Type B pancreatic cell (in vitro differentiated cells): ENCODE measurements around the gene HPS1. TPM values are rescaled to one million over a fixed set of nuclear protein-coding genes. Genes with fewer than 3 reads are reported as not detected.

Experiments
- DNase-seq: peaks from one replicate; pipeline ENCODE4 v3.0.0; 2021; ENCODE audit warnings: mixed read lengths; ENCODE audit not compliant: unreplicated experiment; ENCODE audit errors: extremely low spot score
- H3K27ac Mint-ChIP-seq: 2 replicates; pipeline ENCODE4 v1.8.0; 2021; ENCODE audit warnings: mild to moderate bottlenecking, mixed read lengths
- H3K27me3 Mint-ChIP-seq: 2 replicates; pipeline ENCODE4 v1.8.0; 2021; ENCODE audit warnings: mixed read lengths
- H3K36me3 Mint-ChIP-seq: 2 replicates; pipeline ENCODE4 v1.8.0; 2021; ENCODE audit warnings: mixed read lengths
- H3K4me1 Mint-ChIP-seq: one replicate; pipeline ENCODE4 v1.8.0; 2021; ENCODE audit warnings: mixed read lengths; ENCODE audit not compliant: unreplicated experiment
- H3K4me3 Mint-ChIP-seq: 2 replicates; pipeline ENCODE4 v1.8.0; 2021; ENCODE audit warnings: mild to moderate bottlenecking, mixed read lengths
- H3K9me3 Mint-ChIP-seq: 2 replicates; pipeline ENCODE4 v1.8.0; 2021; ENCODE audit warnings: mixed read lengths
- total RNA-seq: library from RNA; stranded (reverse); gene quantifications from 2 replicates; pipeline ENCODE4 v1.2.1, GENCODE V29; 2021; ENCODE audit warnings: low replicate concordance
- TF ChIP-seq, protein P1 (sequence below): fragments of 200-600 bp; sonication (generic); conservative IDR thresholded peaks from 2 replicates; pipeline ENCODE4 v1.5.0; 2021; ENCODE audit warnings: antibody characterized with exemption, mild to moderate bottlenecking

Gene HPS1
- total RNA-seq, 1 donor from 2014 or later: 60.5 TPM

- Mint-ChIP-seq H3K9me3 (peaks cover 5% of the 10 kb centered on the region), H3K27ac (no peak overlapping the region), H3K27me3 (no peaks in the 10 kb centered on the region), H3K4me3 (no peak overlapping the region), H3K4me1 (peaks cover 5% of the 10 kb centered on the region), H3K36me3 (no peaks in the 10 kb centered on the region)
- no peak for DNase-seq
- TF ChIP-seq, protein P1, sequence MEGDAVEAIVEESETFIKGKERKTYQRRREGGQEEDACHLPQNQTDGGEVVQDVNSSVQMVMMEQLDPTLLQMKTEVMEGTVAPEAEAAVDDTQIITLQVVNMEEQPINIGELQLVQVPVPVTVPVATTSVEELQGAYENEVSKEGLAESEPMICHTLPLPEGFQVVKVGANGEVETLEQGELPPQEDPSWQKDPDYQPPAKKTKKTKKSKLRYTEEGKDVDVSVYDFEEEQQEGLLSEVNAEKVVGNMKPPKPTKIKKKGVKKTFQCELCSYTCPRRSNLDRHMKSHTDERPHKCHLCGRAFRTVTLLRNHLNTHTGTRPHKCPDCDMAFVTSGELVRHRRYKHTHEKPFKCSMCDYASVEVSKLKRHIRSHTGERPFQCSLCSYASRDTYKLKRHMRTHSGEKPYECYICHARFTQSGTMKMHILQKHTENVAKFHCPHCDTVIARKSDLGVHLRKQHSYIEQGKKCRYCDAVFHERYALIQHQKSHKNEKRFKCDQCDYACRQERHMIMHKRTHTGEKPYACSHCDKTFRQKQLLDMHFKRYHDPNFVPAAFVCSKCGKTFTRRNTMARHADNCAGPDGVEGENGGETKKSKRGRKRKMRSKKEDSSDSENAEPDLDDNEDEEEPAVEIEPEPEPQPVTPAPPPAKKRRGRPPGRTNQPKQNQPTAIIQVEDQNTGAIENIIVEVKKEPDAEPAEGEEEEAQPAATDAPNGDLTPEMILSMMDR: no peak
Measured at GRCh38 chr10:98478430-98479222, 31.9 kb upstream of the HPS1 start.

DNA sequence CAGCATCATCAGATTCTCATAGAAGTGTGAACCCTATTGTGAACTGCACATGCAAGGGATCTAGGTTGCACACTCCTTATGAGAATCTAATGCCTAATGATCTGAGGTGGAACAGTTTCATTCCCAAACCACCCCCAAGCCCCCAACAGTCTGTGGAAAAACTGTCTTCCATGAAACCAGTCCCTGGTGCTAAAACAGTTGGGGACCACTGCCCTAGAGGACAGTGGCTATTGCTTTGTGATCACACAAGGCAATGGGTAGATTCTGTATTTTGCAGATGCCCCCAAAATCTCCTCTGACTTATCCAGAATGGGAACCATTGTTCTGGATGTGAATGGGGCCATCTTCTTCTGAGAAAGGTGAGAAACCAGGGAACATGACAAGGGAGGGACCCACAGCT, 31.1 kb upstream of the HPS1 start:
- H3K36me3 Mint-ChIP-seq: no peaks in the 10 kb centered on the region
- no peaks in the 10 kb centered on the region for H3K27me3 Mint-ChIP-seq
- DNase-seq: no peak
- peaks cover 5% of the 10 kb centered on the region for H3K4me1 Mint-ChIP-seq
- peaks cover 5% of the 10 kb centered on the region for H3K9me3 Mint-ChIP-seq
- TF ChIP-seq, protein P1: no peak
- H3K27ac Mint-ChIP-seq: no peak overlapping the region
- H3K4me3 Mint-ChIP-seq: no peak overlapping the region

DNA sequence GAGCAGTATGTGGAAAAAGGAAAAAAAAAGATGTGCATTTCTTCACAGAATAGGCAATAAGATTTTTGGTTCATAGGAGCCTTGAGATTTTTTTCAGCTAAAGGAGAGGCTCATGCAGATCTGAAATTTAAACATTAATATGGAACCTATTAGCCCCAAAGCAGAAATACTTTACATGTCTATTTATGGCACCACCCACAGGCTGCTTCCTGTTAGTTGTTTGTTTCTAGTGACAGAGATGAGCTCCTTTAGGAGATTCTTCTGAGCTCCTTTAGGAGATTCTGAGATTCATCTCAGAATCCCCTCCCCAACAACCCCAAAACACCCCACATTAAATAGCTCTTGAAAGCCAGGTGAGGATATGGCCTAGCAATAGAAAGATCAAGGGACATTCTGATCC, 27.9 kb upstream of the HPS1 start:
- Mint-ChIP-seq H3K4me3 (no peak overlapping the region), H3K9me3 (peaks cover 5% of the 10 kb centered on the region), H3K27ac (no peak overlapping the region), H3K36me3 (no peaks in the 10 kb centered on the region), H3K4me1 (peaks cover 14% of the 10 kb centered on the region), H3K27me3 (peaks cover 12% of the 10 kb centered on the region)
- no peak for DNase-seq
- TF ChIP-seq, protein P1: no peak

DNA sequence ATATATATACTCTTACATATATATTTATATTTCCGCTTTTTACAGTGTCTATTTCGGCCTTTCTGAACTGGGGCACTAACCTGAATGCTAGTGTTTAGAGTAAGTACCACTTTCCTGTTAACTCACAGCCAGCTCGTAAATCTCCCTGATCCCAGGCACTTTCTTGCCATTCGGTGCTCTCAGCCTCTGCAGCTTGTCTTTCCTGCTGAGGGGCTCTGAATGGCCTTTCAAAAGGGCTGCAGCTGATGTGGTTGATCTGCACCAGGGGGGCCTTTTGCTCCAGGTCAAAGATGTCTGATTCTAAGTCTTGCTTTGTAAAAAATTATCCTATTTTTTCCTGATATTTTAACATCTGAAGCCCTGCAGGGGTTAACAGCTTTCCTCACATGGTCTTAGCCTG, 25.5 kb upstream of the HPS1 start:
- Mint-ChIP-seq H3K36me3 (no peaks in the 10 kb centered on the region), H3K4me3 (no peak overlapping the region), H3K9me3 (no peaks in the 10 kb centered on the region), H3K27ac (no peak overlapping the region), H3K4me1 (peaks cover 25% of the 10 kb centered on the region), H3K27me3 (peaks cover 22% of the 10 kb centered on the region)
- no peak for DNase-seq
- TF ChIP-seq, protein P1: no peak

DNA sequence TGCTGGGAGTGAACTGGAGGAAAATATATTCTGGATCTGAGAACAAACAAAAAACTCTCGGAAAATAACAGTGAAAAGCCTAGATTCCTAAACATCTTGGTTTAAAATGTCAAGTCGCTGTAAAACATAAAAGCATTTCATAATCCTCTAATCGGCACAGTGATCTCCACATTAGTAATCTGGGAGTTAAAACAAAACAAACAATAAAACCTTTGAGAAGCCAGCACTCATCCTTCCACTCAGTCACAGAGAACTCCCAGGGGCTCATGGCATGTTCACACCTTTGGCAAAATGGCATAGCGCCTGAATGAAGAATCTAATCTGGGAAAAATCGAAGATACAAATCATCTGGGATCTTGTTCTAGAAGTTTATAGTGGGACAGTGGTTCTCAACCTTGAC, 24.1 kb upstream of the HPS1 start:
- no peak for DNase-seq
- Mint-ChIP-seq H3K36me3 (no peaks in the 10 kb centered on the region), H3K27ac (no peak overlapping the region), H3K9me3 (no peaks in the 10 kb centered on the region), H3K4me3 (no peak overlapping the region), H3K27me3 (peaks cover 22% of the 10 kb centered on the region), H3K4me1 (peaks cover 30% of the 10 kb centered on the region)
- TF ChIP-seq, protein P1: no peak
